Epithelial cell of esophagus (primary cell): Measurements from ENCODE around the gene SEPTIN7.

ENCODE experiments used
- DNase-seq: peaks from one replicate; pipeline ENCODE4 v3.0.0; 2010; ENCODE audit warnings: low read depth
- H3K4me3 ChIP-seq: 2 replicates; pipeline ENCODE4 v1.5.1; 2011; ENCODE audit warnings: mild to moderate bottlenecking, low read length, control low read depth
- CTCF ChIP-seq: IDR thresholded peaks from 2 replicates; pipeline ENCODE4 v1.5.1; 2011; ENCODE audit warnings: low read depth, mild to moderate bottlenecking, low read length, control low read depth, inconsistent platforms; ENCODE audit not compliant: insufficient read depth; ENCODE audit errors: missing control alignments

SEPTIN7 gene

DNA sequence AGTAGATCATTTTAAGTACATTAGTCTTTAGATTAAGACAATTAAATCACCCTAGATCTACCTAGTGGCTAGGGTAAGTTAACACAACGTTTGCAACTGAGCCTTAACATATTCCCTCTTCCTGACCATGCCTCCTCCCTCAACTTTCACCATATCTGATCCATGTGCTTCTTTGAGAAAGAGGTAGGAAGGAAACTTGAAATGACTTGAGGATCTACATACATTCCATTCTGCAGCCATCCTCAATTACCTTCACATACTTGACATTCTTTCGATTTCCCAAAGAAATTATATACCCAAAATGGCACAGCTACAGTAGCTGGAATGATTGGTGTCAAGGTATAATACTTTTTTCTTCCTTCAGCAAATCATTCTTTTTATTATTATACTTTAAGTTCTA lies 12.9 kb upstream of the SEPTIN7 start:
- no peak overlapping the region for H3K4me3 ChIP-seq
- no peak for DNase-seq
- no peak for TF ChIP-seq CTCF

- no peak for DNase-seq
- no peak overlapping the region for H3K4me3 ChIP-seq
- TF ChIP-seq CTCF, result no peak
Measured at GRCh38 chr7:35792472-35792871, 8.4 kb upstream of the SEPTIN7 start.

DNA sequence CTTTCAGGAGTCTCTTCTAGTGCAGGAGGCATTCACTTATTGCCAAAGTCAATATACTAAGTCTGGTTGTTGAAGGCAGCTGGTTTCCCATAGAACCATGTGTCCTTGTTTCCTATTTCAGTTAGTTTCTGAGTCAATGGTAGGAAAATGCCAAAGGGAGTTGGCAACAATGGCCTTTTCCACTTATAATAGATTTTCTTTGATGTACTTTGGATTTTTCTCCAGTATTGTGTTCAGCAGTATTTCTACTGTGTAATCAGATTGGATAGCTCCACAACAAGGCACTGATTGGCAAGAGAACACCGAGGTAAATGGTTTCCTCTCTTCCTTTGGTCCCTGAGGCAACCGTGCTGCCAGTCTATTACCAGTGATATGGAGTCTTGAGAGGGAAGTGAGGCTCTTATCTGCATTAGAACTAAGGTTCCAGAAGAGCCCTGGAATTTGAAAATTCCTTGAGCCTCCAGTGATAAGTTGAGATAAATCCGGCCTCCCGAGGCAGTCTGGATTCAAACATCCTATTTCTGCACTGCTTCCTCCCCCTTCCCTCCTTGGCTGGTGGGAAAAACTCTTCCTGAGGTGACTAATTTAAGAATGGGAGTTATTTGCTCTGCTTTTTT lies 7.9 kb upstream of the SEPTIN7 start:
- no peak for DNase-seq

GRCh38 chr7:35797311-35797710 lies 3.5 kb upstream of the SEPTIN7 start:
- no peak overlapping the region for H3K4me3 ChIP-seq
- DNase-seq, result no peak
- no peak for TF ChIP-seq CTCF

More for the DNA sequence above, 7.9 kb upstream of the SEPTIN7 start:
- no peak for TF ChIP-seq CTCF
- H3K4me3 ChIP-seq, result no peak overlapping the region

DNA sequence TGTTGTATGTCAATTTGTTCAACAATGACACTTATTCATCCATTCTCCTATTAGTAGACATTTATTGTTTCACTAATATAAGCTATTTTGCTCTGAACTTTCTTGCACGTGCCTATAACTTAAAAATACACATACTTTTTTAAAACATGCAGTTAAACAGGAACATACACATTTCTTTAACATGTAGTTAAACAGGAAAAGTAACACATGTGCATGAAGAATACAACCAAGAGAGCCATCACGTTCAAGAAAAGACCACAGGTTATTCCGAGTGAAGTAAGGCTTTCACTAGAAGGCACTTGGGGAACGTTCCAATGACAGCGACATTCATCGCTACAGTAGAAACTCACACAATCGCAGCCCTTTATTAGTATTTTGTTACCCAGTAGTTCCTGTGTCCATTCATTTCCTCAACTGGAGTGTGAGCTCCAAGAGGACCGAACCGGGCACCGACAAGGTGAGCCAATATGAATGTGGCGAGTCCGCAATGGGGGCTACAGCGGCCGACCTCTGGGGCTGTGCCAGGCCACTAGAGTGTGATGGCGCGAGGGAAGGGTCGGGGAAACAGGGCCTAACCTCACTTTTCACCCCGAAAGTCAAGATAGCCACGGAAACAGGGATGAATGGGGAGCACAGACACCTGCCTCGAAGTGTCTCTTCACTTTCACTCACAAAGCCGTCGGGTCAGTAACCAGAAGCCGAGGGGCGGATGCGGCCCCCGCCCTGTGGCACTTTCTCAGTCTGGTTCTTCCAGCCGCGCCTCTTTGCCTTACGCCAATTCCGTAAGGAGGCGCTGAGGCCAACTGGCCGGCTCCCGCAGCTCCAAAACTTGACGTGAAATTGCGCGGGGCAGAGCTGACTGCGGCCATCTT lies 775 bp upstream of the SEPTIN7 start:
- peak overlapping the region; percentile 88 for H3K4me3 ChIP-seq
- DNase-seq, result peak; percentile 85
- no peak for TF ChIP-seq CTCF

- TF ChIP-seq CTCF, result peak; percentile 60
Measured at GRCh38 chr7:35801392-35802101, 690 bp downstream of the SEPTIN7 start.

More at GRCh38 chr7:35801392-35802101, 690 bp downstream of the SEPTIN7 start:
- H3K4me3 ChIP-seq, result peak overlapping the region; percentile 74
- peak; percentile 81 for DNase-seq
